HG03571 (cell line): Measurements from ENCODE around the gene OLFM3.

Experiments used
- ATAC-seq: cut with Tn5 transposase; IDR thresholded peaks from one replicate; pipeline ENCODE4 v1.9.1; 2021; ENCODE audit not compliant: unreplicated experiment

Gene OLFM3

GRCh38 chr1:101996825-101997465 lies at the start of gene OLFM3:
TSS of gene OLFM3 (minus strand) at chr1:101996926.
- ATAC-seq: no peak

GRCh38 chr1:102045752-102046151 lies 49.0 kb upstream of the OLFM3 start:
- ATAC-seq: no peak

DNA sequence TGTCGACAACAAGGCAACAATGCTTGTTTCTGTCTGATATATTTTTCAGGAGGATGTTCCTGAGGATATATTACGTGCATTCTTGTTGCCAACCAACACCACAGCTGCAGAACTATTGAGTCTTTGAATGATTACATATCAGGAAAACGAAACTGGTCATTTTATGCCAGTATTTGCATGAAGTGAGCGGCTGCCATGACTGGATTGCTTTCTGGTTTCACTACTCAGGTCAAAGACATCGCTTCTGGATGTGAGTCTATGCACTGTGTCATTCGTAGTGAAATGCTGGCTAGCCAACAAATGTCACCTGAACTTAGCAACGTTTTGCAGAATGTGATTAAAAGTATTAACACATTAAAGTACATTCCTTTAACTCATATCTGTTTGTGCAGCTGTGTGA lies 35.8 kb upstream of the OLFM3 start:
- ATAC-seq: no peak

GRCh38 chr1:102019530-102019929 lies 22.8 kb upstream of the OLFM3 start:
- ATAC-seq: no peak

GRCh38 chr1:102015728-102016127 lies 19.0 kb upstream of the OLFM3 start:
- ATAC-seq: no peak

GRCh38 chr1:102002057-102002456 lies 5.3 kb upstream of the OLFM3 start:
- ATAC-seq: no peak

DNA sequence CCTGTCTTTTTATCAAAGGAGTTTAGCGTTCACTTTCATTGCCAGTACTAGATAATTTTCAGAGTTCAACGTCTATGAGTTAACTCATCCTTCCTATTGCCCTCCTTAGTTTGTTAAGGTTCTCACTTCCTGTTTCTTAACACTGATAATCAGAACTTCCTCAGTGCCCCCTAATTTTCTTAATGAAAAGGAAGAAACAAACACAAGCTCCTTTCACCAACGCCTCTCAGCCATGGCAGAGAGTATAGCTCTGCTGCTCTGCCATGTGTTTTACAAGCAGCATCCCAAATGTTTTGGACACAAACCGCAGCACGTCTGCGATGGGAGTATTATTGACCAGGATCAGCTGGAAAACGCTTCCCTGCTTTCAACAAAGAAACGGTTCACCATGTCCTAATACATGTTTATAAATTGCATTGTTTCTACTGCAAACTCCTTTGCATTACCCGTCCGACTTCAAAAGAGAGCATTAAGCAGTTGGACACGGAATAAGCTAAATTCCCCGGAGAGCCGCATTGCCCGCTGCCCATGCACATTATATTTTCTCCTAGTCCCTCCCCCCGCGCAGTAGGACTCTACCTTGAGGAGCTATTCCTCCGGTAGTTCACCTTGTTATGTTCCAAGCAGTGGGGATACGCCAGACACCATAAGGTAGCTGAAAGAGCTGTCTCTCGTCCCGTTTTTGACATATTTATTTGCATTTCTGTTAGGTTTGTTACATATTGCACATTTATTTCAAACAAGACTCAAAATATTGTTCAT lies 561 bp downstream of the OLFM3 start:
- ATAC-seq: no peak

DNA sequence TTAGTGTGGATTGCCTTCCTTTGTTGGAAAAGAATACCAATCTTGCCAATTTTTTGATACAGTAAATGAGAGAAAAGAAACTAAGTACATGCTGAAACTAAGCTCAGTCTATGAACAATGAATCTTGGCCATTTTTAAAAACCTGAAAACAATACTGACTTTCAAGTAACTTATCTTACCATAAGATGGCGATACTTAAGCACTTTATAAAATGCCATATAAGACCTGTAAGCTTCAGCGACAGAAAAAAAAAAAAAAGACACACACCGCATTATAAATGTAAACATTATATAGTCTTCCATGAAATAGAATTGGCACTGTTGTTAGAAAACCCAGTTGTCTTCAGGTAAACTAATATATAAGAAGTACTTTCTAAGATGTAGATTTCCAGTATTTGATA lies 3.0 kb downstream of the OLFM3 start:
- no peak for ATAC-seq

- ATAC-seq: no peak
These were observed 3.7 kb downstream of the OLFM3 start for GRCh38 chr1:101992821-101993575.

DNA sequence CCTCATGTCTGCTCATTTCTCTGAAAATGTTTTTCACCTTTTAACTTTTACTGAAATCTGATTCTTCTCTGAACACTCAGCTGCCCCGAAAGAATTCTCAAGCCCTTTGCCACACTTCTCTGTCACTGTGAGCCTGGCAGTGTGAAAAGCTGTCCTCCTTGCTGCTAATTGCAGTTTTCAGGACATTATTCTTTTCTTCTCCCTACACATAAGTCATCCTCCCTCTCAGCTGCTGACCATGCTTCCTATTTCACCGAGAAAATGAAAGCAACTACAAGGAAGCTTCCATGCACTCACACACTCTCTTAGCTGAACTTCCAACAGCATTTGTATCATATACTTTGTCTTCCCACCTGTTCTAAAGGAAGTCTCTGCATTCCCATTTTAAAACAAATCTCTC lies 15.8 kb downstream of the OLFM3 start:
- no peak for ATAC-seq

DNA sequence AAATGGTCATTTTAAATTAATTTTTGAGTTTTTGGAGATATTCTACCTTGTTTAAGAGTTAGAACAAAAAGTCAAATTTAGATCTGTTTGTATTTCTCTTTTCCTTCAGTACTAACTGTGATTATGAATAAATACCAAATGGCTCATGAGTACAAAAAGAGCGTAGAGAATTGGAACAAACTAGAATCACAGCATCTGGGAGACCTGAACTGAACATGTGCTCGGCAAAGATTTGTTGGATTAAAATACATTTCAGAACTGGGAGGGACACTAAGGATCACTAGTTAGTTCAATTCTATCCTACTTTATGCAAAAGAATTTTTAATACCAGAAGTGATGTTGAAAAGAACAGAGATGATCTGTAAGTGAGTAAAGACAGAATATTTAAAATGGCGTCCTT lies 19.5 kb downstream of the OLFM3 start:
- no peak for ATAC-seq

- ATAC-seq: no peak
These were observed 20.6 kb downstream of the OLFM3 start for GRCh38 chr1:101976161-101976560.

- no peak for ATAC-seq
These were observed 21.4 kb downstream of the OLFM3 start for GRCh38 chr1:101975371-101975770.

GRCh38 chr1:101974599-101975274 lies 22.0 kb downstream of the OLFM3 start:
- ATAC-seq: no peak

- ATAC-seq: no peak
These were observed 25.4 kb downstream of the OLFM3 start for GRCh38 chr1:101971304-101971703.

DNA sequence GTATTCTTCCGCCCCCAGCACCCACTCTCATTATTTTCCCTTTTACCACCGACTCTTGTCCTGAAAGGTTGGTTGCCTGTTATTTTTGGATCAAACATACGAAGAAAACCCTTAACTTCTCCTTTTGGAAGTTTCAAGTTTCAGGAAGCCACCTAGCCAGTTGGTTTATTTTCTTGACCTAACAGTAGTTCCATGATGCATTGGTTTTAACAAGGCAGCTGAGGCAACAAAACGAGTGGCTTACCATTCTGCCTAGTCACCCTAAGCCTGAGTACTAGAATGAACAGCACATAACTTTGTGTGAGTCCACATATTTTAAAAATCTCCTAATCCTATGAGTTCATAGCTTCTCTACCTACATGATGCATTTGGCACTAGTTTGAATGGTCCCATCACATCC lies 28.9 kb downstream of the OLFM3 start:
- ATAC-seq: no peak

DNA sequence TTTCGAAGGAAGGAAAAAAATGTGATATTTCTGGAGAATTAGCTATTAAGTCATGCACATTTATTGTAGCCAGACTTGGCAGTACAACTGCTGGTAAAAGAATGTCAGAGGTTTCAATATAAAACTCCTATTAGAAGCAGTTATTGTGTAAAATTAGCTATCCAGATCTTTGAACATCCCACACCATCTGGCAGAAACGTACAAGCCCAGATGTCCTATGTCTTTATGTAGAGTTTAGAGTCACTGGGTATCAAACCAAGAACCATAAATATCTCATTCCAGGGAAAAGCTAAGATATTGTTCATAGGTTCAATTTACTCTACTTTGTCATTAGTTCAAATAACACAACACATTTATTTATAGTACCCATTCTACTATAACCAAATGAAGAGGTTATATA lies 31.4 kb downstream of the OLFM3 start:
- ATAC-seq: no peak

DNA sequence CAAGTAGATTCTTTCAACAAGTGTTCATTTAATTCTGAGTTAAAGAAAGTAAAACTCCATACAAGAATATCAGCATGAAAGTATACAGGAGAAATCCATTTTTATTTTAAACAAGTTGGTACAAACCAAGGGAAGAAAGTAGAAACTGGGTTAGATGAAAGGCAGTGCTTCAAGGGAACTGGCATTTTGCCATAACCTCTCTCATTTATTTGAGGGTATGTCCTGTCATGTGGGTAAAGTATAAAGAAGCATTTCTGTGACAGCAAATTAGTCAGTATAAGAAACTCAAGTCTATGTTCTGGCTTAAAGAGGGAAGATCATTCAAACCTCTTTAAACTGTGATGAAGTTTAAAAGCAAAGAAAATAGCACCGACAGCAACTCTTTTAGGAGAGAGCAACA lies 32.0 kb downstream of the OLFM3 start:
- ATAC-seq: no peak

DNA sequence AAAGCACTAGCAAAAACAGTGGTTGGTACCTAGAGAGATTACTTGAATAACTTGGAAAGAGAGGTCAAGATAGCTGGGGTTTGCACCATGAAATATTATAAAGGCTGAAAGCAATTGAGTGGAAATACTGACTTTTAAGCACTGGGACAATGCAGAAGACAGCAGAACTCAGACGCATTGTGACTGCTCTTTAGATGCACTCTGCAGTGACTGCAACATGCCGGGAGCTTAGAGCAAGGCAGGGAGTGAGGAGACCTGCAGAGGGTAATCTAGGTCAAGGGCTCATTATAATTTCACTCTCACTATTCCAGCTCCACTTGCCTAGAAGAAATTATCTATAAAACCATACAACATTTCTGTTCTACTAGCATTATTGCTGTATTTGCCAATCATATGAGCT lies 36.6 kb downstream of the OLFM3 start:
- ATAC-seq: no peak

- no peak for ATAC-seq
These were observed 37.3 kb downstream of the OLFM3 start for GRCh38 chr1:101959456-101959855.

- no peak for ATAC-seq
These were observed 39.0 kb downstream of the OLFM3 start for GRCh38 chr1:101957771-101958170.
